Gastroesophageal sphincter (tissue), 3 donors: ENCODE data around the gene GLUL.

ENCODE experiments used
- CTCF ChIP-seq, 4 experiments: fragments of 200-600 bp in 2 of 4; fragments of 450-650 bp in 2 of 4; sonication (generic) in 1 of 4; IDR thresholded peaks; one replicate each; pipeline ENCODE4 v1.5.1; 2017 to 2019; ENCODE audit warnings: antibody characterized with exemption in 4 of 4, mild to moderate bottlenecking in 2 of 4, moderate library complexity in 2 of 4
- EP300 ChIP-seq: sonication (generic); formaldehyde crosslinking; IDR thresholded peaks from one replicate; pipeline ENCODE4 v1.6.1; 2017; ENCODE audit warnings: antibody characterized with exemption, mild to moderate bottlenecking
- POLR2A ChIP-seq, 2 donors: fragments of 450-650 bp; IDR thresholded peaks; one replicate each; pipeline ENCODE4 v1.6.1; 2017; ENCODE audit warnings: antibody characterized with exemption in 2 of 2, mild to moderate bottlenecking in 2 of 2, moderate library complexity in 1 of 2
- POLR2AphosphoS5 ChIP-seq: sonication (generic); formaldehyde crosslinking; IDR thresholded peaks from one replicate; pipeline ENCODE4 v1.6.1; 2017; ENCODE audit warnings: antibody characterized with exemption

- no peak for TF ChIP-seq EP300
- no peak for TF ChIP-seq CTCF (IDR thresholded peaks at IDR 0.05)
- peak; percentile 28 for TF ChIP-seq POLR2AphosphoS5
- peak in 1 of 2 donors; percentile 5 for TF ChIP-seq POLR2A (IDR thresholded peaks at IDR 0.05)
These were observed 8.4 kb downstream of the GLUL start for GRCh38 chr1:182383037-182383661.
